DOHH2 (cell line): ENCODE measurements around the gene CD2.

Experiments
- EZH2phosphoT487 ChIP-seq: fragments of 200-600 bp; sonication (generic); IDR thresholded peaks from 2 replicates; pipeline ENCODE4 v1.6.1; 2017; ENCODE audit warnings: borderline replicate concordance, mild to moderate bottlenecking, antibody characterized with exemption, low read length, moderate library complexity, mixed read lengths
- TF ChIP-seq, protein P1 (sequence below): fragments of 200-600 bp; sonication (generic); IDR thresholded peaks from one replicate; pipeline ENCODE4 v1.5.1; 2014; ENCODE audit warnings: antibody characterized with exemption, mild to moderate bottlenecking, low read depth, low read length; ENCODE audit not compliant: poor library complexity, severe bottlenecking

DNA sequence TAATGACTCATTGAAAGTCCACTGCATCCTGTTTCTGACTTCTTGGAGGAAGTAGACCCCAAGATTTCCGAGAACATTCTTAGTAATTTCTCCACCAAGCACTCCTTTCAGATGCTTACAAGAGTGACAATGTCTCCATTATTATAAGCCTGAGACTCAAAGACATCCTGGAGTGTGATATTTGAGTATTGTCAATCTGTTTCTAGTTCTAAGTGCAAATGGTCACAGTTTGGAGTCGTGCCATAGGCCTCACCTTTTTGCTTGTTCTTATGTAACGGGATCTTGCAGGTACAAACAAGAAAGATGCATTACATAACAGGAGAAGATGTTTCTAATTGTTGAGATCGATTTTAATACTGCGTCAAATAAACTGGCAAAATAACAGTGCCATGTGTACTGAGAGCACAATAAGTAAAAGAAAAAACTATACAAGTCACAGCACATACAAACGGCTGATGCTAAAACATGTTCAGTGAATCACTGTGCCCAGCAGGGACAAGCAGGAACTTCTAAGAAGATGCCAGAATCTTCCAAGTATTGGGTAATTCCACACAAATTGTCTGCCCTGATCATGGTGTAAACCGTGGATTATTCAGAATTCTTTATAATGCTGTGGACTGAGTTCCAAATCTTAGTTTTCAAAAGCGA, 54.1 kb downstream of the CD2 start:
- TF ChIP-seq, protein P1, sequence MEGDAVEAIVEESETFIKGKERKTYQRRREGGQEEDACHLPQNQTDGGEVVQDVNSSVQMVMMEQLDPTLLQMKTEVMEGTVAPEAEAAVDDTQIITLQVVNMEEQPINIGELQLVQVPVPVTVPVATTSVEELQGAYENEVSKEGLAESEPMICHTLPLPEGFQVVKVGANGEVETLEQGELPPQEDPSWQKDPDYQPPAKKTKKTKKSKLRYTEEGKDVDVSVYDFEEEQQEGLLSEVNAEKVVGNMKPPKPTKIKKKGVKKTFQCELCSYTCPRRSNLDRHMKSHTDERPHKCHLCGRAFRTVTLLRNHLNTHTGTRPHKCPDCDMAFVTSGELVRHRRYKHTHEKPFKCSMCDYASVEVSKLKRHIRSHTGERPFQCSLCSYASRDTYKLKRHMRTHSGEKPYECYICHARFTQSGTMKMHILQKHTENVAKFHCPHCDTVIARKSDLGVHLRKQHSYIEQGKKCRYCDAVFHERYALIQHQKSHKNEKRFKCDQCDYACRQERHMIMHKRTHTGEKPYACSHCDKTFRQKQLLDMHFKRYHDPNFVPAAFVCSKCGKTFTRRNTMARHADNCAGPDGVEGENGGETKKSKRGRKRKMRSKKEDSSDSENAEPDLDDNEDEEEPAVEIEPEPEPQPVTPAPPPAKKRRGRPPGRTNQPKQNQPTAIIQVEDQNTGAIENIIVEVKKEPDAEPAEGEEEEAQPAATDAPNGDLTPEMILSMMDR: no peak
- no peak for TF ChIP-seq EZH2phosphoT487
